Occipital lobe (tissue), 2 donors: ENCODE data around the gene DNMT3A. TPM values are rescaled to one million over a fixed set of nuclear protein-coding genes. Genes with fewer than 3 reads are reported as not detected.
A peak's percentile ranks its signal among the peaks of the same experiment; 100 is the strongest.

ENCODE experiments used
- DNase-seq: peaks from one replicate; lab custom pipeline; 2025; lab: John Stamatoyannopoulos, UW
- total RNA-seq: library from RNA; depleted of rRNA; stranded (reverse); fragments of >200 nt; gene quantifications from one replicate; pipeline ENCODE4 v1.2.3, GENCODE V29; 2014

The DNMT3A gene
- total RNA-seq, 1 donor from 2014 or later, result 53.3 TPM

DNA sequence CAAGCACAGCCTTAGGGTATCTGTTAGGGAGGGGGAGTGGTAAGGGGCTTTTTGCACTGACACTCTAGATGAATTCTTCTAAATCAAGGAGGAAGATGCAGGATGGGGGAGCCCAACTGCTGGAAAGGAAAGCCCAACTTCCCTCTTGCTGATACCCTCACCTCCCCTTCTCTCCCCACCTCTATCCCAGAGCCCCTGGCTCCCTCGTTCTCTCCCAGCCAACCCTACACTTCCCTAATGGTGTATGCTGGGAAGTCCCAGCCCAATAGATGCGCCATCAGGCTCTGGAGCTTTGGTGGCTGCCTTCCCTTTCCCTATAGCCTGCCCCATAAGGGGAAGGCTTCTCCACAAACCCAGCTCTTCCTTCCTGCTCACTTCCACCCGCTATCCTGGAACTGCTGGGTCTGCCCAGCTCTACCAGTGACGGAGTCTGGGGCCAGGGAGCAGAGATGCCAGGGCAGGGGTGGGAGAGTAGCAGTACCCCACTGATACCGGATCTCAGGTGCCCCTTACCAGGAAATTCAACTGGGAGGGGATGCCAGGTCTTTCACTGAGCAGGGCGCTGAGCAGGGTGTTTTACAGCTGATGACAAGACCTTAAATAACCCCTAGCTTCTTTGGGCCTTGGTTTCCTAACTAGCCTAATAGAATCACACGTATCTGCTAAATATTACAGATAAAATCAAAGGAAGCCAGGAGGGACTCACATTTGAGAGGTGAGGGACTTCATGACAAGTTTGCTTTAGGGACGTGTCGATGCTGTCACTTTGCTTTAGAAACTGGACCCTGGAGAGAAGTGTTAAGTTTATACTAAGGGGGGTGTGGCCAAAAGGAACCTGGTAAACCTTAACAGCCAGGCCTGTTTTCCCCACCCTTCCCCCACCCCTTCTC lies 82.6 kb downstream of the DNMT3A start:
- DNase-seq, result no peak

DNA sequence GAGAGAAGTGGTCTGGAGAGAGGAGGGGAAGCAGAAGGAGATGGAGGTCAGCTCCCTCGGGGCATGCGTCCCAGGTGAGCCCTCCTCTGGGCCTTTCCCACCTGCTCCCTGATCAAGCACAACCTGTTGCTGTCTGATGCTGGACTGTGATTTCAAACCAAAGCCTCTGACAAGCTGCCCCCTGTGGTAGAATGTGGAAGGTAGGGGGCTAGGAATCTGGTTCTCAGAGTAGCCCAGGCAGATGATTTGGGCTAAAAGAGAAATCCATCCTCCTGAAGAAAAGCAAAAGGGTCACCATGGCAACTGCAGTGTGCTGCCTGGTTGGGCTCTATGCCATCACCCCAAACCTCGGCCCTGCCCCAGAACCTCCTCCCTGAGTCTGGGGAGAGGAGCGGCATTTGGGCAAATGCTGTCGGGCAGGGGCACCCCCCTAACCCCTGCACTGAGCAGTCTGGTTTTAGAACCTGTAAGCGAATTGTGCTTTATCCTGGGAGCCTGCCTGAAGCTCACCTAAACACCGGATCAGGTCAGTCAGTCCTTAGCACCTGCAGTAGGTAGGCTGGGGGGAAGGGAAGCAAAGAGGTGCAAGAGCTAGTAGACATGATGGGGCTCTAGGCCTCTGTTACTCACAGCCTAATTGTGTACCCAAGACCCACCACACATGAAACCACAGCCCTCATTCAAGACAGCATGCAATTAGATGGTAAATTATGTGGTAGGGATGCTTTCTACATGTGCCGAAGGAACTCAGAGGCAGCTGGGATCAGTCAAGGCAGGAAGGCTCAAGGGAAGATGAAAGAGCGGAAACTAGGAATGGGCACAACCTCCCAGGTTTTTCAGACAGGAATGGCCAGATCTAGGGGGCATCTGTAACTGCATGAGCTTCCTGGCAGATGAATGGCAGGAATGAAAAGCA lies 83.5 kb downstream of the DNMT3A start:
- no peak for DNase-seq

DNA sequence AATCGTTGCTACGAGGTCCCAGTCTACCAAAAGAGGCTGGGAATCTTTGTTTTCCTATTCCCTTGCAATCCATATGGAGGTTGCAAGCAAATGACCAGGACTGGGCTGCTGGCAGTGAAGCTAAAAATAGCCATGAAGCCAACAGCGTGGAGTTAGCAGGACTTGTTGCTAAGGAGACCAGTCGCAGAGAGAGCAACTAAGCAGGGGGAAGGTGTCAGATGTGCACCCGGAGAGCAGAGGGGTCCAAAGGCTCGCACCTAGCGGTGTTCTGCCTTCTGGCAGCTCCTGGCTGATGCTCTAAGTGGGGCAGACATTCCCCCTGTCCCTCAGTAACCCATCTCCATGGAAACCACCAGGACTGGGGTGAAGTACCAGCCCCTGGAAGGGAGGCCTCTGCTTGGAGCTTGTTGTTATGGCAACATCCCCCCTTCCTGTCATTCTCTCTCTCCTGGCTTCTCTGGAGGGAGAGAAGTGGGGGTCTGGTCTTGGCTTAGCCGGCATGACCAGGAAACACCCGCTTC lies 84.6 kb downstream of the DNMT3A start:
- DNase-seq, result peak; percentile 65

DNA sequence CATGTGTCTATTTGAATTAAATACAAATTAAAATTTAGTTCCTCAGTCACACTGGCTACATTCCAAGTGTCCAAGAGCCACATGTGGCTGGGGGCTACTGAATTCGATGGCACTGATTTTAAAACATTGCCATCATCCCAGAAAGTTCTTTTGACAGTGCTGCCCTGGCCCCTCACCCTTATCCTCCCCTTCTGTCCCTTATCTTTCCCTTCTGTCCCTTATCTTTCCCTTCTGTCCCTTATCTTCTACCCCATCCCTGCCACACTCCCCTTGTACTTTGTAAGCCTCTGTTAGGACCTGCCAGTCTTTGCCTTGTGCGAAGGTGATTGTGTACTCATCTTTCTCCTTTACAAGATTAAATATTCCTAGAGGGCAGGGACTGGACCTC lies 85.2 kb downstream of the DNMT3A start:
- no peak for DNase-seq

DNA sequence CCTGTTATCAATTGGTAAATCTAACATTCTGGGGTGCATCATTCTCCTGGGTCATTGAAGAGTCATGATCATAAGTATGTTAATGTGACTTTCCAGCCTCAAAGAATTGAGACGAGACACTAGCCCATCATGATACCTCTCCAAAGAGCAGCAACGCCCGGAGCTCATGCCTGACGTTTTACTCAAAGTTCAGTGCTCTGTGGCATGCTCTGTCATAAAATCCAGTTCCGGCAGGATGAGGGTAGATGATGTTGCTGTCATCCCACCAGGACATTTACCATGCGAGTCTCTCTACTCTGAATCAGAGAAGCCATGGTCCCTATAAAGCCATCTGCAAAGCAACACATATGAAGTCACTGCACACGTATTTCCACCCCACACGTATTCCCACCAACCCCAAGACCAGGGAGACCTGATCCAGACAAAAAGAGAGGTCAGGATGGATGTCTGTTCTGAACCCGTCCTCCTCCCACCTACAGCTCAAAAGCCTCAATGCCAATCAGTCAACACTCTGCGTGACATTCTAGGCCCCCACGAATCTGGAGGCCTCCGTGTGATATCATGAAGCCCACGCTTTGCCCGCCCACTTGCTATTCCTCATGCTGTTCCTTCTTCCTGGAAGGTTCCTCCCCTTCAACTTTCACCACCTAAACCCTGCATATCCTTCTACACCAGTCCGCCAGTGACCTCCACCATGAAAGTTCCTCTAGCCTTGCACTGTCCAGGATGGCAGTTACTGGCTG lies 85.8 kb downstream of the DNMT3A start:
- DNase-seq, result no peak

DNA sequence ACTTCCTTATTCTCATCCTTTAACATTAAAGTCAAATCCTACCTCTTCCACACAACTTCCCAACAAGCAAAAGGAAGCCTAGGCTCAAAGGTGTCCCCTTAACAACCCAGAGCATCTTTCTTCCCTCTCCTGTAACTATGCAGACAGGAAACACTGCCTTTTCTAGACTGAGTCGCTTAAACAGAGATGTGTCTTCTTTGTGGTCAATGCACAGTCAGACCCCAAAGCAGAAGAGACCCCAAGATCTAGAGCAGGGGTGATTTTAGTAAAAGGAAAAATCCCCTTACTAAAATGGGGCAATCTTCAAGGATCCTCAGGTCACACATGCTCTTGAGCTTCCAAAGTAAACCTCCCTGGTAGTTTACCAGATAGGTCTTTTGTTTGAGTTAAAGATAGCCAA lies 86.8 kb downstream of the DNMT3A start:
- no peak for DNase-seq

DNA sequence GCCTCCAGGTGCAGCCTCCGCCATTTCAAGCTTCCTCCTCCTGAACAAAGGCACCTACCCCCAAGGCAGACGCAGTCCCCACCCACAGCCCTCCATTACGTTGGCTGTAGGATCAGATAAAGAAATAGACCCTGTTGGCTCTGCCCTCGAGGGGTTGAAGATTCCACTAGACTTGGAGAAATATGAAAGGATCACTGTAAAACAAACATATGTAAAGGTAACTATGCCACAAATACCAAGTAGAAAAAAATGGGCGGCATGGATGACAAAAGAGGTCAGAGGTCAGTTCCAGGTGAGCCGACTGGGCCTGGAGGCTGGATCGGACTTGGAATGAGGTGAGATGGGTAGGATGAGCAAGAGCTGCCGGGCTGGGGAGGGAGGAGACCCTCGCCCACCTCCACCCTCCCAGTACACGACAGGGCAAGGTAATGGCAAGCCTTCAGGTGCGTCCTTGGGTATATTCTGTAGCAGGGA lies 88.5 kb downstream of the DNMT3A start:
- DNase-seq, result no peak

DNA sequence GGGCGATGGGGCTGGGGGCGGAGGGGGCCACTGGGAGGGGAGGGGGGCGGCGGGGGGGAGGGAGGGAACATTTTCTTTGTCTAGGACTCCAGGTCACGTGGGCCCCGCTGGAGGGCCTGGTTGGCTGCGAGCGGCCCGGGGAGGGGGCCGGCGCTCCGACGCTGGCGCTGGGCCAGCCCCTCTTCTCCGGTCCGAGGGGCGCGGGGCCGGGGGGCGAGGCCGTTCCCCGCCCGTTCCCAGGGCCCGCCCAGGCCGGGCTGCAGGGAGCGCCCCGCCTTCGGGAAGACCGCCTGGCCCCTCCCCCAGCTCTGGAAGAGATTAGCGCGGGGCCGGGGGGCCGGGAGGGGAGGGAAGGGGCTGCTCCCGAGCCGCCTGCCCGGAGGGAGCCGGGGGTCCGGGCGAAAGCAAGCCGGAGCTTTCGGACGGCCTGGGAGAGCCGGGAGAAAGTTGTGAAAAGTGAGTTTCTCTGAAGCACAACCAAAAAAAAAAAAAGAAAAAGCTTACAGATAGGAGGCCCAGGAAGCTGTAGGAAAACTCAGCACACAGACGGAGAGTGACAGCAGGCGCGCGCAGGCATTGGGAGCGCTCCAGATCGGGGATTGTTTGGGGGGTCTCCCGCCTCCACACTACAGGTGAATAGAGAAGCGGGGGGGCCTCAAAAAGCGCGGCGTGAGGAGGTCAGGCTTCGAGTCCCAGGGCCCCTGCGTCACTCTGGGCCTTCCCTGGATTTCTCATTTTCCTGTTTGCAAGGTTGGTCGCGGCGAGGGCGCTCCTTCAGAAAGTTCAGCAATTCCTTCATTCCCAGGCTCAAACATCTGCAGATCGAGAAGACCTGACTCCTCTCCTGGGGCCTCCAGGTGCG lies 89.2 kb downstream of the DNMT3A start:
- no peak for DNase-seq

DNA sequence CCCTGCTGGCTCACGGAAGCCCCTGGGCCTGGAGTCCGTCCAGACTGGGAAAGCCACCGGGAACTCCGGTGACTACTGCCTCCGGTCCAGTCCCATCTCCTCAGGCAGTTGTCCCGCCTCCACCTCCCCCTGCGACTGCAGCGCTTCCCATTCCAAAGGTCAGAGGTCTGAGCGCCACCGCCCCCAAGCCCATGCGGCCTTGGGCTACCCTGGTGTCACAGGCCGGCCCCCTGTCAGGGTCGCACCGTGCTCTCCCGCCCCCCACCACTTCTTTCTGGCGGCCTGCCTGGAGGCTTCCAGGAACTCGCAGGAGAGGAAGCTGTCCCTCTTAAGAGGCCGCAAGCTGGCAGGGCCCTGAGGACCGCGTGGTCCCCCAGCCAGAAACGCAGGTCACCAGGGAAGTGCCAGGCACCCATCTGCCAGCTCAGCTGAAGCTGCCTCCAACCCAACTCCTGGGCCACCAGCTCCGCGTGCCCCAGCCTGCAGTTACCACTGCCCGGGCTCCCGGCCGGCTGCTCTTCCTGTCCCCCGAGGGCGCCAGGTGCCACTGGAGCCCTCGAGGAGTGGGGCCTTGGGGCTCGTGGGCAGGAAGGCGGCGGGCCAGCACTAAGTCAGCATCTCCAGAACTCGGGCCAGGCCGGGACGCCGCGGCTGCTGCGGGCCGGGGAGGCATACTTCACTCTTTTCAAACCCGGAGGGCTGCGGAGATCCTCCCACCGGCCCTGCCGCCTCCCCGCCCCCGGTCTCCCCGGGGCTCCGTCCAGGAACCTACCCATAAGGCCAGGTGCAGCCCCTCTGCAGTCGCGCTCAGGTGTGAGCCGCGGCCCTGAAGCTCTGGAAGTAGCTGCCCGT lies 90.1 kb downstream of the DNMT3A start:
- no peak for DNase-seq

DNA sequence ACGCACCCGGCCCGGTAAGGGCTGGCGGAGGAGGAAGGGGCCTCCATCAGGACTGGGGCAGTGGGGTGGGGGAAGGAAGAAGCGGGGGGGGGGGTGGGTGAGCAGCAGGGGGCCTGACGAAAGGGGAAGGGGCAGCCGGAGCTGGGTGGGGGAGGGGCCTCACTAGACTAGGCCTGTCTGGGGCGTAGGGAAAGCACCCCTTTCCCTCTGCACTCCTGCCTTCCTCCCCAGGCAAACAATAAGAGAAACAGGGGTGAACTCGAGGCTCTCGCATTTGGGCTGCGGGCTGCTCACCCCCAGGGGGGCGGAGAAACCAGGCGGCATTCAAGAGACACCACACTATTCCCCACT lies 90.7 kb downstream of the DNMT3A start:
- DNase-seq, result no peak

DNA sequence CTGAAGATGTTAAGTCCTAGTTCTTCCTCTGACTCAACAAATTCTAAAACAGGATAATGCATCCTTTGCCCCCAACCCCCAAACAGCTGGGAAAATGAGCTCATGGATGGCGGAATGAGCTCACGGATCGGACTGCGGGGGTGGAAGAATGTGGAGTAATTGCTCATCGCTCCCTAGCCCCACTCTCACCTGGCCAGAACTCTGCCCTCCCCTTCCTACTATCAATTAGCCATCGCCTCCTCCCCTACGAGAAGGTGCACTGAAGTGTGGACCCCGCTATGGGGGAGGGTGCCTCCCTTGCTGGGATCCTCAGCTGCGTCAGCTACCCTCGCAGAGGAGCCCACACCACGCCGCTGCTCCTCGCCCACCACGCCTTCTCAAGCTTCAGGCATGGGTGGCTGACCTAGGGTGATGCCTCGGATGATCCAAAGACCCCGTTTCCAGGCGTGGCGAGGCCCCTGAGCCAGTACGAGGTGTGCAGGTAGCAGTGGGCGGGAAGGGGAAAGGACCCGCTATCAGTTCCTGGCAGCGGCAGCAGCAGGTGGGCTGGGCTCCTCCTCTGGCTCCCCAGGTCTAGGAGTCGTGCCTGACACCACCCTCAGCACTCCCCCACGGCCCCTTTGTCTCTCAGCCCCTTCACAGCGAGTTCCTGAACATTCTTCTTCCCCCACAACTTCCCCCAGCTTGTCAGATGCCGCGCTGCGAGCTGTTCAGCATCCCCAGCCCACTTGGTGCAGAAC lies 91.2 kb downstream of the DNMT3A start:
- peak; percentile 37 for DNase-seq

DNA sequence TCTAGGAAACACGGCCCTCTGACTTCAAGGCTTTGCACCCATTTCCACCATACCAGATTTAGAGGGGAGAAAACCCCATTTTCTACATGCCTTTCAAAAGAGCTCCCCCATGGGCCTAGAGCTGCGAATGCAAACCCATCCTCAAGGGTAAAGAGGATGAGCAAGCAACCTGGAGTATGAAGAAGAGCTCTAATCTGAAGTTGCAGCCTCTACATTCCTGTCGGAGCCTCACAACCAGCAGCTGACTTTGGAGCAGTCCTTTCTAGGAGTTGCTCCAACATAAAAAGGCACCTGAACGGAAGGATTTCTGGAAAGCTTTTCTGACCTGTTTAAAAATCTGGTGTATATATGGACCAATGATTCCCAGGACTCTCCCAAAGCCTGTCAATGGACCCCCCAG lies 91.9 kb downstream of the DNMT3A start:
- no peak for DNase-seq

DNA sequence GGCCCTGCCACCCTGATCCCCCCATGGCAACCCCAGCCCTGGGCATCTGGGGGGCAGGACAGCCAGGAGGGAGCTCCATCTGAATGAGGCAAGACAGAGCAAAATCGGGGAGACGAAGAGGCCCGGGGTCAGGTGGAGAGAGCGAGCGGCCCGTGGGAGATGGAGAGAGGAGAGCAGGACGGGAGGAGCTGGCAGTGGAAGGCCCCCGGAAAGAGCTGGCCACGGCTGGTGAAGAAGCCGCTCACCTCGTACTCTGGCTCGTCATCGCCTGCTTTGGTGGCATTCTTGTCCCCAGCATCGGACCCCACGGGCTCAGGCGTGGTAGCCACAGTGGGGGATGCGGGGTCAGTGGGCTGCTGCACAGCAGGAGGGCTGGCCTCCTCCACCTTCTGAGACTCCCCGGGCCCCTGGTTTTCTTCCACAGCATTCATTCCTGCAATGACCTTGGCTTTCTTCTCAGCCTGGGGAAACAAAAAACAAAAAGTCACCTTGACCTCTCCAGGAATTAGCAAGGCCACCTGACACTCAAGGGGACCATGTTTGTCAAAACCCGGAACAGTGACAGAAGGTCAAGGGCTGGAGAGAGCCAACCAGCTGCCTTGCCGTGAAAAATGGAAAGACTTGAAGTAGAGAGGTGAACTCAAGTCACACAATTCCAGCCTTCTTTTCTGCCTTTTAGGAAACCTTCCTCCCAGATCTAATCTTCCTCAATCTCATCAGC lies 93.8 kb downstream of the DNMT3A start:
- DNase-seq, result no peak

DNA sequence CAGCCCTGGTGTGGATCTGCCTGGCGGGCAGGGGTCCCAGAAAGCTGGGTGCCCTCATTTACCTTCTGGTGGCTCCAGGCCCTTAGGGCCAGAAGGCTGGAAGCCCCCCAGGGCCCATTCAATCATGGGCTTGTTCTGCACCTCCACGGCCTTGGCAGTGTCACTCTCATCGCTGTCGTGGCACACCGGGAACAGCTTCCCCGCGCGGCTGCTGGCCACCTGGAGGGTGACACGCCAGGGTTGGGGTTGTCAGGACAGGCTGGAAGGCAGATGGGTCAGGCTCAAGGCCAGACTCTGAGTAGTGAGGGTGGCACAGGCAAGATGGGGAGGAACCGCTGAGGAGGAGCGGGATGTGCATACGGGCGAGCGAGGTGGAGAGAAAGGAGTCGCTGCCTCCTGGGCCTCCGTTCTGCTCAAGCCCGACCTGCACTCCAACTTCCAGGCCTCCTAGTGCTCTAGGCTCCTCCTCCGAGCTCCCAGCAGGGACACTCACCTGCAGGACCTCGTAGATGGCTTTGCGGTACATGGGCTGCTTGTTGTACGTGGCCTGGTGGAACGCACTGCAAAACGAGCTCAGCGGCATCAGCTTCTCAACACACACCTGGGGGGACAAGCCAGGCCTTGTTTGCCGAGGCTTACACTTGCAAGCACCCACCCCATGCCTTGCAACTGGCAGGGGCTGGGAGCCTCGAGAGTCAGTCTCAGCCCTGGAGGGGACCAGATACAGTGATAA lies 95.0 kb downstream of the DNMT3A start:
- no peak for DNase-seq

DNA sequence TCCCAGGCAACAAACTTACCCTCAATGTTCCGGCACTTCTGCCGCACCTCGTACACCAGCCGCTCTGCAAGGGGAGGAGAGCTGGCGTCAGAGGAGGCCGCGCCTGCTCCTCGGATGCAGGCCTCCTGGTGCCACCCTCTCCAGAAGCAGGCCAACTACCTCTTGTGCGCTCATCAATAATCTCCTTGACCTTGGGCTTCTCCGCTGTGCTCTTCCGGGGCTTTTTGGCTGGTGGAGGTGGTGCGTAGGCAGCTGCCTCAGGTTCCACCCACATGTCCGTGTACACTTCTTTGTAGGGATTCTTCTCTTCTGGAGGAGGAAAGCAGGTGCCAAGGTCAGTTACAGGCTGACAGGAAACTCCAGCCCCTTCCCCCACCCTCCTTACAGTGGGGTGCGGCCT lies 95.7 kb downstream of the DNMT3A start:
- no peak for DNase-seq

DNA sequence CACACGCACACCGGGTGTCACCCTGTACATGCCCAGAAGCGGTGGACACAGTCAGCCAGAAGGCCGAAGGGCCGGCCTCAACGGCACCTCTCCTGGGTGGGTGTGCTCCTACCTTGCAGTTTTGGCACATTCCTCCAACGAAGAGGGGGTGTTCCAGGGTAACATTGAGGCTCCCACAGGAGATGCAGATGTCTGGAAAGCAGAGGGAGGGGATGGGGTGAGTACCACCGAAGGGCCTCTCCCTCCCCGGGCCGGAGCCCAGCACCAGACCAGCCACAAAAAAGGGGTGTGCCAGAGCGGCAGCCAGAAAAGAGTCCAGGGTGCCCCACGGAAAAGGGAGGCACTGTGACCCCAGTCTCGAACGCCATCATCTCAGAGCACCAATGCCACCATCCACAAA lies 96.6 kb downstream of the DNMT3A start:
- DNase-seq, result no peak

DNA sequence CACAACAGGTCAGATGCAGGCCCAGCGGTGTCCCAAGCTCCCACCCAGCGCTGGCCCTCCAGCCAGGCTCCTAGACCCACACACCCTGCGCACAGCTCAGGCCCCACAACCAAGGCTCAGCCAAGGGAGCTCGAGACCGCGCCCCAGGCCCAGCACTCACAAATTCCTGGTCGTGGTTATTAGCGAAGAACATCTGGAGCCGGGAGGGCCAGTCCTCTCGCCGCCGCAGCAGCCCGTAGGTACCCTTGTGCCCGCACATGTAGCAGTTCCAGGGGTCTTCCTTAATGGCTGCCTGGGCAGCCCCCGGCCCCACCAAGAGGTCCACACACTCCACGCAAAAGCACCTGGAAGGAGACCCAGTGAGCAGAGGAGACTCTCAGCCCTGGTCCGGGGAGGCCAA lies 97.7 kb downstream of the DNMT3A start:
- no peak for DNase-seq

DNA sequence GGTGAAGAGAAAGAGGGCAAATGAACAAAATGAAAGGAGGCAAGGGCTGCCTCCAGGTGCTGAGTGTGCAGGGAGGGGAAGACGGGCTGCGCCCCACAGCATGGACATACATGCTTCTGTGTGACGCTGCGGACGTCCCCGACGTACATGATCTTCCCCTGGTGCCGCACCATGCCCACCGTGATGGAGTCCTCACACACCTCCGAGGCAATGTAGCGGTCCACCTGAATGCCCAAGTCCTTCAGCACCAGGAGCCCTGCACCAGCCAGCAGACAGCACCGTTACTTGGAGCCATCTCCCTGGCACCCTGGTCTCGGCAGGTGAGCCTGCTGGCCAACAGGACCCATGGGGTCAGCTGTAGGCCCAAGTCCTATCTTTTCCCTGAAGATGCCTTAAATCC lies 100.3 kb downstream of the DNMT3A start:
- no peak for DNase-seq
